Measurements from ENCODE around the gene ADCY2.

Gene ADCY2

DNA sequence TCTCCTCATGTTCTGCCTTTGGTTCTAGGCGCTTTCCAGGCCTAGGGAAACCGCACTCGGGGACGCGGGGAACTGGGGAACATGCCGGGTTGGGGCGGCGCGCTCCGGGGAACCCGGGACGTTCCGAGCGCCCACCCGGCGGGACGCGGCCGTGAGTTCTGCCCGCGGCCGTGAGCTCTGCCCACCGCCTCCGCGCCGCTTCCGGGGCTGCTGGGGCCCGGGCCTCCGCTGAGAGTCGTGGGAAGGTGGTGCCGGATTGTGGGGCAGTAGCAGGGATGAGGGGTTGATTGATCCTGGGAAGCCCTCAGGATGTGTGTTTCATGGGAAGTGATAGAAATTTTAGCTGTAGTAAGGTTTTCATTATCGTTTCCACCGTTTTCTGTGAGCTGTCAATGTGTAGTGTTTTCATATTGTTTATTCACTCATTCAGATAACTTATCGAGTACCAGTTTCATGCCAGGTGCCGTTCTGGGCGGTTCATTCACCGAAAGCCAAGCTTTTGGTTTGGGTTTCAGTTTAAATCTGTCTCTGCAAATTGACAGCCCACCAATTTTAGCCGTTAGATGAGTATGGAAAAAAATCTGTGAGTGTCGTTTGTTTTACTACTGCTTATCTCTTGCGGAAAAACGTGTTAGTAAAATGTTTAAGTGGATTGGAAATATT lies 473.7 kb downstream of the ADCY2 start:
- peak; percentile 54 for DNase-seq (ENCODE audit: low spot score)

DNA sequence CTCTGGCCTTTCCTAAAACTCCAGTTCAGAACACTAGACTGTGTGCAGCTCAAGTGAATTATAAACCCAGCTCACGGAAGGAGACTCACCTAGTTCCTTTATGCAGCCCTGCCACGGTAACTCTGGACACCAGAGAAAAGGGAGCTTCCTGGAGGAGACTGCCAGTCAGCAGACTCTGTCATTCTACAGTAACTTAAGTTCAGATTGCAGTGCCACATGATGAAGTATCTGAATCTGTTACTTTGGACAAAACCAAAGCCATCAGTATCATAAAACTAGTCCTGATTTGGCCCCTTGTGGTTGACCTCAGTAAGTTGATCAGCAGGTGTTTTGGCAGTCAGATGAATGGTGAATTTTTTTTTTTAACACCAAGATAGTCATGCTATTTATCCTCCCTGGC lies 475.7 kb downstream of the ADCY2 start:
- DNase-seq (ENCODE audit: low spot score): no peak

DNA sequence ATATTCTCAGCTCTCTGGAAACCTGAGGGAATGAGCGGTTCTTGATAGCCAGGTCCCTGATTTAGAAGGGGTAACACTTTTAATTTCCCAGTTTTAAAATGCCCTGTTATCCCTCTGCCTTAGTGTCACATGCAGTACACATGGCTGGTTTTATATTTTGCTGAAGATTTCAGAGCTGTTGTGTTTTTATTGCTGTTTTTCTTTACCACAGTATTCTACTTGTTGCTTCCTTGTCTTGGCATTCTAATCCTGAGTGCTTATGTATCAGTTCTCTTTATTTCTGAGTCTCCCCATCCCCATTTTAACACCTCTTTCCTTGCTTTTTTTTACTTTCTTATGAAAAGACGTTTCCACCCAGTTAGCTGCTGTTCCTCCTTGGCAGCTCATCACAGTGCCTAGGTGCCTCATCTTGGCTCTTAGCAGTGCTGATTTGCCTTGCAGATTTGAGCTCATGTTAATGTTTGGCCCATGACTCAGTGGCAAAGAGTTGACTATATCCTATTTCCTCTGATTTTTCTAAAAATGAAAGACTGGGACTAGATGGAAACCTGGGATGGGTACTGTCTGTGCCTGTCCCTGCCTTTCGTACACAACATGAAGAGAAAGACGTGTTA lies 476.7 kb downstream of the ADCY2 start:
- no peak for DNase-seq (ENCODE audit: low spot score)

DNA sequence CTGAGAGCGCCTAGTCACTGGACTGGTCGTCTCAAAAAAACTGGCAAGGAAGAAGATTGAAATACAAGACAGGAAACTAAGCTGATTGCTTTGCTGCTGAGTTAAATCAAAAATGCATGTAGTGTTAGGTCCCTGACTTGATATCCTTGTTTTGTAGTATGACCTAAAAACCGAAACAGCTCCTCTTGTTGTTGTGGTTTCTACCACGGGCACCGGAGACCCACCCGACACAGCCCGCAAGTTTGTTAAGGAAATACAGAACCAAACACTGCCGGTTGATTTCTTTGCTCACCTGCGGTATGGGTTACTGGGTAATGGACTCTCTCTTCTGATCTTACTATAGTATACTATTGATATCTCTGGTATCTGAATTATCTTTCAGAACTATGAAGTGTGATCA lies 477.3 kb downstream of the ADCY2 start:
- no peak for DNase-seq (ENCODE audit: low spot score)

DNA sequence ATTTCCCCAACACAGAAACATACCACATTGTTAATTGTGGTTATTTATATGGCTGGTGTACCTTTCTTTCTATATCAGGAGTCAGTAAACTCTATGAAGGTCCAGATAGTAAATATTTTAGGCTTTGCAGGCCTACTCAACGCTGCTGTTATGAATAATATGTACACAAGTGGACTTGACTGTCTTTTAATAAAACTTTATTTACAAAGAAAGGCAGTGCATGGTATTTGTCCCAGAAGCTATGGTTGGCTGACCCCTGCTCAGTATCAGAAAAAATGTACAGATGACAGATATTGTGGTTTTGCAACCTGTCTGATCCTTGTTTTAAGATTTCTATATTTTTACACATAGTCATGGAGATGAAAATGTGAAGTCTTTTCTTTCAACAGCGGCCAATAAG lies 478.7 kb downstream of the ADCY2 start:
- no peak for DNase-seq (ENCODE audit: low spot score)

DNA sequence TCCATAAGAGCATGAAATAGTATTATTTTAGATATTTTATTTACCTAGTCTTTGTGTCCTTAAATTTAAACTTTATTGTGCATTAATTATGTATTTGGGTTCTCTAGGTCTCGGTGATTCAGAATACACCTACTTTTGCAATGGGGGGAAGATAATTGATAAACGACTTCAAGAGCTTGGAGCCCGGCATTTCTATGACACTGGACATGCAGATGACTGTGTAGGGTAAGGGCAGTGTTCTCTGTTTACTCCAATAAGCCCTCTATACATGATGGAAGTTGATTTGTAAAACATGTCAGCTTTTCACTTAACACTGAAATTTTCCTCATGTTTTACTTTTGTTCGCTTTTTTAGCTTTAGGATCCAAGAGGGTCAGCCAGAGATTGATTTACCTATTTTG lies 479.2 kb downstream of the ADCY2 start:
- DNase-seq (ENCODE audit: low spot score): no peak

DNA sequence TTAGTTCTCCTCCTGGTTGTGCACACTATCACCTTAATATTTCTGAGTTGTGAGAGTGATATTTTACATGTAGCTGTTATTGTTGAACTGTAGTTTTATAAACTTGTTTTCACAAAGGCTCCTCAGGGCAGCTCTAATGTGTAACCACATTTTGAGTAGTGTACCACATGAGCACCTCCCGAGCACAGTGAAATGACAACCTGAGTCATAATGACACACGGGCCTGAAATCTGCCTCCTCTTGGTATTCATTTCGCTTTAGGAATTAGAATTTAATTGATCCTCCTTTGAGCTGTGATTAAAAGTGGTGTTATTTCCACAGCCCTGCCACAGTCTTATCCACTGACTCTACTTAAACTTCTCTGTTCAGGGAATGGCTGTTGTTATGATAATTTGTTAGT lies 480.9 kb downstream of the ADCY2 start:
- DNase-seq (ENCODE audit: low spot score): no peak

DNA sequence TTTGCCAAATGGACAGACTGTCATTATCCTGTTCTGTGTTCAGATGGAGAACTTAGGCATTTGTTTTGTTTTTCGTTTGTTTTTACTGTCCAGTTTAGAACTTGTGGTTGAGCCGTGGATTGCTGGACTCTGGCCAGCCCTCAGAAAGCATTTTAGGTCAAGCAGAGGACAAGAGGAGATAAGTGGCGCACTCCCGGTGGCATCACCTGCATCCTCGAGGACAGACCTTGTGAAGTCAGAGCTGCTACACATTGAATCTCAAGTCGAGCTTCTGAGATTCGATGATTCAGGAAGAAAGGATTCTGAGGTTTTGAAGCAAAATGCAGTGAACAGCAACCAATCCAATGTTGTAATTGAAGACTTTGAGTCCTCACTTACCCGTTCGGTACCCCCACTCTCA lies 481.9 kb downstream of the ADCY2 start:
- DNase-seq (ENCODE audit: low spot score): no peak

DNA sequence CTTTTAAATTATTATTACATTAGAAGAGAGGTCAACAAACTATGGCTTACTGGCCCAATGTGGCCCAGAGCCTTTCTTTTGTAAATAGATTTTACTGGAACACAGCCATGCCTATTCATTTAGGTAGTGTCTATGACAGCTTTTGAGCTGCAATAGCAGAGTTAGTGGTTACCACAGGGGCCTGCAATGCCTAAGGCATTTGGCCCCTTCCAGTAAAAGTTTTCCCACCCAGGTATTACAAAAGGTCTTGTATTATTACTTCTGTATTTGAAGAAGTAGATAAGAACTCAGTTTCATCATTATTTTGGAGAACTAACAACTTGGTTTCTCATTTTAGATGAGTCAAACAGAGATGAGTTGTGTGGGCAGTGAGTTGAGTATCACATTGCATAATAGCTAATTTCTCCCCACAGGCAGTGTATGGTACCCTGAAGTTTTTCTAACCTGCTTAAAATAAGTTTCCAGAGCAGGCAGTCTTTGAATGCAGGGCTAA lies 482.5 kb downstream of the ADCY2 start:
- DNase-seq (ENCODE audit: low spot score): no peak
